Medulla oblongata (tissue), 1 donor: Measurements from ENCODE around the gene SMPX.

Experiments used
- DNase-seq: peaks from one replicate; pipeline ENCODE4 v3.0.0-alpha.2; 2015; ENCODE audit errors: extremely low spot score

The SMPX gene

GRCh38 chrX:21657318-21658151 is 100.4 kb downstream of the SMPX start:
- DNase-seq = no peak

DNA sequence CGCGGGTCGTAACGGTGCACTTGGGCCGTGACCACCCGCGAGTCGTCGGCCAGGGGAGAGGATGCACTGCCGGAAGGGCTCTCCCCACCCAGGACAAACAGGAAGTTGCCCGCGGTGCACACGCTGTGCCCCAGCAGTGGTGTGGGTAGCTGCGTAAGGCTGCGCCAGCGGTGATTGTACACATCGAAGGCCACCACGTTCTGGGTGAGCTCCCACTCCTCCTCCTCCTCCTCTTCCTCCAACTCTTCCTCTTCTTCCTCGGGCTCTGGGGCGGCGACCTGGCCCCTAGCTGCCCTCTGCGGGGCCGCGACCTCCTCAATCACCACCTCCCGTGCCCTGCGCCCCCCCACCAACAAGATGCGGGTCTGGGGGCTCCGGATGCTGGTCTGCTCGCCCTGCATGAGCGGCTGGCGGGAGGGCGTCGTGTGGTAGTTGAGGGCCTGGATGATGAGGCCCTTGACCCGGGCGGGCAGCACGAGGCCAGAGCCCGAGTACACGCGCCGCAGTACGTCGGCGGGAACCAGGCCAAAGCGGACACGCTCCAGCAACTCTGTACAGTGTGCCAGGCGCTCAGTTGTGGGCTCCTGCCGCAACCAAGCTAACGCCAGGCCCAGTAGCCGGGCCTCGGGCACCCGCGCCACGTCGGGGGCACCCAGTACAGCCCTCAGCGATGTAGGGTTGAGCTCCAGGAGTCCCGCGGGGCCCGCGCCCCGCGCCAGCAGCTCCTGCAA is 101.2 kb downstream of the SMPX start:
- no peak for DNase-seq
